ENCODE data around the gene ACIN1.

GRCh38 chr14:23095196-23096108, 516 bp upstream of the ACIN1 start, which contains the start of gene C14orf119:
- TF ChIP-seq FOSL1 (IDR thresholded peaks at IDR 0.05; ENCODE audit: low read depth) (no peak), EZH2phosphoT487 (IDR thresholded peaks at IDR 0.05; ENCODE audit: borderline replicate concordance) (no peak), CTCF (IDR thresholded peaks at IDR 0.05 in 2 of 3, conservative IDR thresholded peaks at IDR 0.05 in 1 of 3; ENCODE audit: borderline replicate concordance in 1 of 3, insufficient read depth in 1 of 3, low read depth in 2 of 3, low read length in 2 of 3) (no peak)

Measured in HCT116 (cell line).